ENCODE results near the gene PDZRN3. TPM values are rescaled to one million over a fixed set of nuclear protein-coding genes. Genes with fewer than 3 reads are reported as not detected.

Gene PDZRN3
- total RNA-seq, 2 experiments from 2014 or later: not detected

GRCh38 chr3:73448761-73449301, 175.9 kb downstream of the PDZRN3 start:
- POLR2A ChIA-PET: no interaction called here
- Mint-ChIP-seq H3K27ac (no peak overlapping the region), H3K9me3 (no peaks in the 10 kb centered on the region), H3K27me3 (peaks cover 2% of the 10 kb centered on the region), H3K4me1 (no peaks in the 10 kb centered on the region), H3K4me3 (no peak overlapping the region), H3K36me3 (ENCODE audit: low read depth) (no peaks in the 10 kb centered on the region)
- CTCF ChIA-PET: no interaction called here
- no peak for DNase-seq

- ChIA-PET CTCF (interaction anchor here (0.6 kb wide), 1 partner anchor 120 kb away, joined by 4 read pairs; no protein-coding TSS in a partner anchor), POLR2A (no interaction called here)
- H3K9me3 Mint-ChIP-seq: no peaks in the 10 kb centered on the region
- H3K4me1 Mint-ChIP-seq: no peaks in the 10 kb centered on the region
- no peak overlapping the region for H3K27ac Mint-ChIP-seq
- peaks cover 2% of the 10 kb centered on the region for H3K27me3 Mint-ChIP-seq
- no peaks in the 10 kb centered on the region for H3K36me3 Mint-ChIP-seq (ENCODE audit: low read depth)
- no peak overlapping the region for H3K4me3 Mint-ChIP-seq
- DNase-seq: no peak
Observed at GRCh38 chr3:73448041-73448440, 176.7 kb downstream of the PDZRN3 start.

- Mint-ChIP-seq H3K27me3 (peaks cover 2% of the 10 kb centered on the region), H3K4me1 (no peaks in the 10 kb centered on the region), H3K27ac (no peak overlapping the region), H3K4me3 (no peak overlapping the region), H3K36me3 (ENCODE audit: low read depth) (no peaks in the 10 kb centered on the region), H3K9me3 (no peaks in the 10 kb centered on the region)
- CTCF ChIA-PET: no interaction called here
- POLR2A ChIA-PET: no interaction called here
- DNase-seq: no peak
Observed at GRCh38 chr3:73447111-73447510, 177.6 kb downstream of the PDZRN3 start.

GRCh38 chr3:73446467-73447110, 178.2 kb downstream of the PDZRN3 start:
- no peaks in the 10 kb centered on the region for H3K36me3 Mint-ChIP-seq (ENCODE audit: low read depth)
- no peaks in the 10 kb centered on the region for H3K9me3 Mint-ChIP-seq
- POLR2A ChIA-PET: no interaction called here
- no peak for DNase-seq
- H3K4me3 Mint-ChIP-seq: no peak overlapping the region
- no peak overlapping the region for H3K27ac Mint-ChIP-seq
- no peaks in the 10 kb centered on the region for H3K4me1 Mint-ChIP-seq
- CTCF ChIA-PET: no interaction called here
- H3K27me3 Mint-ChIP-seq: peaks cover 2% of the 10 kb centered on the region

- no peaks in the 10 kb centered on the region for H3K4me1 Mint-ChIP-seq
- CTCF ChIA-PET: no interaction called here
- no peak overlapping the region for H3K4me3 Mint-ChIP-seq
Observed at GRCh38 chr3:73442886-73443285, 181.9 kb downstream of the PDZRN3 start.

GRCh38 chr3:73442152-73442551, 182.6 kb downstream of the PDZRN3 start:
- ChIA-PET POLR2A (no interaction called here), CTCF (no interaction called here)
- DNase-seq: no peak
- Mint-ChIP-seq H3K4me3 (no peak overlapping the region), H3K27me3 (peaks cover 2% of the 10 kb centered on the region), H3K4me1 (no peaks in the 10 kb centered on the region), H3K27ac (no peak overlapping the region), H3K9me3 (no peaks in the 10 kb centered on the region), H3K36me3 (ENCODE audit: low read depth) (no peaks in the 10 kb centered on the region)

More at GRCh38 chr3:73442886-73443285, 181.9 kb downstream of the PDZRN3 start:
- Mint-ChIP-seq H3K27ac (no peak overlapping the region), H3K36me3 (ENCODE audit: low read depth) (no peaks in the 10 kb centered on the region), H3K27me3 (peaks cover 2% of the 10 kb centered on the region), H3K9me3 (no peaks in the 10 kb centered on the region)
- POLR2A ChIA-PET: no interaction called here
- no peak for DNase-seq

GRCh38 chr3:73437828-73438227, 186.9 kb downstream of the PDZRN3 start:
- H3K9me3 Mint-ChIP-seq: no peaks in the 10 kb centered on the region
- CTCF ChIA-PET: no interaction called here
- H3K4me3 Mint-ChIP-seq: no peak overlapping the region
- no peaks in the 10 kb centered on the region for H3K36me3 Mint-ChIP-seq (ENCODE audit: low read depth)
- DNase-seq: no peak
- no peak overlapping the region for H3K27ac Mint-ChIP-seq
- H3K4me1 Mint-ChIP-seq: no peaks in the 10 kb centered on the region
- no peaks in the 10 kb centered on the region for H3K27me3 Mint-ChIP-seq
- POLR2A ChIA-PET: no interaction called here

GRCh38 chr3:73435055-73435454, 189.7 kb downstream of the PDZRN3 start:
- Mint-ChIP-seq H3K9me3 (no peaks in the 10 kb centered on the region), H3K4me3 (no peak overlapping the region), H3K36me3 (ENCODE audit: low read depth) (no peaks in the 10 kb centered on the region), H3K27ac (no peak overlapping the region), H3K4me1 (no peaks in the 10 kb centered on the region), H3K27me3 (no peaks in the 10 kb centered on the region)
- CTCF ChIA-PET: no interaction called here
- no peak for DNase-seq
- POLR2A ChIA-PET: no interaction called here

GRCh38 chr3:73433687-73434086, 191.1 kb downstream of the PDZRN3 start:
- no peak overlapping the region for H3K4me3 Mint-ChIP-seq
- no peaks in the 10 kb centered on the region for H3K4me1 Mint-ChIP-seq
- H3K27ac Mint-ChIP-seq: no peak overlapping the region
- no peaks in the 10 kb centered on the region for H3K36me3 Mint-ChIP-seq (ENCODE audit: low read depth)
- ChIA-PET CTCF (no interaction called here), POLR2A (no interaction called here)
- no peaks in the 10 kb centered on the region for H3K27me3 Mint-ChIP-seq
- DNase-seq: no peak
- H3K9me3 Mint-ChIP-seq: no peaks in the 10 kb centered on the region

GRCh38 chr3:73433079-73433478, 191.7 kb downstream of the PDZRN3 start:
- CTCF ChIA-PET: no interaction called here
- no peaks in the 10 kb centered on the region for H3K4me1 Mint-ChIP-seq
- H3K27me3 Mint-ChIP-seq: no peaks in the 10 kb centered on the region
- H3K27ac Mint-ChIP-seq: no peak overlapping the region
- H3K4me3 Mint-ChIP-seq: no peak overlapping the region
- POLR2A ChIA-PET: no interaction called here
- no peaks in the 10 kb centered on the region for H3K36me3 Mint-ChIP-seq (ENCODE audit: low read depth)
- DNase-seq: no peak
- H3K9me3 Mint-ChIP-seq: no peaks in the 10 kb centered on the region

GRCh38 chr3:73432706-73433032, 192.1 kb downstream of the PDZRN3 start:
- no peak for DNase-seq
- POLR2A ChIA-PET: no interaction called here
- CTCF ChIA-PET: no interaction called here
- no peak overlapping the region for H3K4me3 Mint-ChIP-seq
- H3K9me3 Mint-ChIP-seq: no peaks in the 10 kb centered on the region
- no peaks in the 10 kb centered on the region for H3K27me3 Mint-ChIP-seq
- H3K36me3 Mint-ChIP-seq (ENCODE audit: low read depth): no peaks in the 10 kb centered on the region
- H3K27ac Mint-ChIP-seq: no peak overlapping the region
- H3K4me1 Mint-ChIP-seq: no peaks in the 10 kb centered on the region

- DNase-seq: peak; percentile 15
- Mint-ChIP-seq H3K4me3 (no peak overlapping the region), H3K27ac (no peak overlapping the region), H3K27me3 (no peaks in the 10 kb centered on the region), H3K4me1 (no peaks in the 10 kb centered on the region), H3K36me3 (ENCODE audit: low read depth) (no peaks in the 10 kb centered on the region), H3K9me3 (no peaks in the 10 kb centered on the region)
- ChIA-PET CTCF (no interaction called here), POLR2A (no interaction called here)
Observed at GRCh38 chr3:73432023-73432705, 192.6 kb downstream of the PDZRN3 start.

GRCh38 chr3:73431183-73431900, 193.4 kb downstream of the PDZRN3 start:
- no peaks in the 10 kb centered on the region for H3K4me1 Mint-ChIP-seq
- H3K4me3 Mint-ChIP-seq: no peak overlapping the region
- POLR2A ChIA-PET: no interaction called here
- H3K36me3 Mint-ChIP-seq (ENCODE audit: low read depth): no peaks in the 10 kb centered on the region
- CTCF ChIA-PET: no interaction called here
- no peaks in the 10 kb centered on the region for H3K9me3 Mint-ChIP-seq
- no peaks in the 10 kb centered on the region for H3K27me3 Mint-ChIP-seq
- H3K27ac Mint-ChIP-seq: no peak overlapping the region
- no peak for DNase-seq
